Stimulated activated CD8-positive, alpha-beta memory T cell treated with anti-CD3 and anti-CD28 coated beads, Interleukin-7, amount 100 ng/mL, for 24 hours (primary cell): Measurements from ENCODE around the gene PLAGL1.

Source experiments
- DNase-seq: peaks from one replicate; pipeline ENCODE4 v3.0.0-alpha.2; 2020; ENCODE audit warnings: low read depth

PLAGL1 gene

DNA sequence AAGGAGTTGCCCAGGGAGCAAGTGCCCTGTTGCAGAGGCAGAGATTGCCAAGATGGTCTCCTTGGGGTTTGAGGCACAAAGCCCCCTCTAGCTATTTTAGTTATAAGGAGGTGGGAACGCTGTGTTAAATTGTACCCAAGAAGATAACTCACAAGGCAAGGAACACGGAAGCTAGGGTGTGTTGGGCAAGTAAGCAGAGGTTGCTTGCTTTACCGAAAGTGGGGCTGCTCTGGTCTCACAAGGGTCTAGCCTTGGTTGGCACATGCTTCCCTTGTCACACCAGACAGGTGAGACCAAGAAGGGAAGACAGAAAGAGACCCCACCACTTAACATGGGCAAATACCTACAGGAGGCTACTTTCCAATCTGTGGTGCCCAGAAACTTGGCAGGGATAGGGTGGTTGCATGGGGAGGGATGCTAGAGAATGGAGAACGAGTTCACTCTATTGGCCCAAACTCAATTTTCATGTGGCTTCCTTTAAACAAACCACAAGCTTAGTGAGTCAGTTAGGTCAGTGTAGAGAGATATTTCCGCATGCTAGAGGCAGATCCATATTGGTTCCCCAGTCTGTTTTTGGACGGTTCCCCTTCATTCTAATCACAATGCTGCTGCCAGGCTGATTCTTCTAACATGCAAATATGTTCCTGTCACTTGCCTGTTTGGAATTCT lies 42.4 kb downstream of the PLAGL1 start:
- no peak for DNase-seq

- no peak for DNase-seq
Observed at GRCh38 chr6:143964674-143965081, 43.4 kb downstream of the PLAGL1 start.

GRCh38 chr6:143963158-143963919 lies 44.7 kb downstream of the PLAGL1 start:
- DNase-seq, result no peak

GRCh38 chr6:143961886-143962878 lies 45.9 kb downstream of the PLAGL1 start:
- DNase-seq, result no peak

GRCh38 chr6:143961066-143961465 lies 47.0 kb downstream of the PLAGL1 start:
- no peak for DNase-seq

GRCh38 chr6:143959927-143960326 lies 48.1 kb downstream of the PLAGL1 start:
- no peak for DNase-seq

DNA sequence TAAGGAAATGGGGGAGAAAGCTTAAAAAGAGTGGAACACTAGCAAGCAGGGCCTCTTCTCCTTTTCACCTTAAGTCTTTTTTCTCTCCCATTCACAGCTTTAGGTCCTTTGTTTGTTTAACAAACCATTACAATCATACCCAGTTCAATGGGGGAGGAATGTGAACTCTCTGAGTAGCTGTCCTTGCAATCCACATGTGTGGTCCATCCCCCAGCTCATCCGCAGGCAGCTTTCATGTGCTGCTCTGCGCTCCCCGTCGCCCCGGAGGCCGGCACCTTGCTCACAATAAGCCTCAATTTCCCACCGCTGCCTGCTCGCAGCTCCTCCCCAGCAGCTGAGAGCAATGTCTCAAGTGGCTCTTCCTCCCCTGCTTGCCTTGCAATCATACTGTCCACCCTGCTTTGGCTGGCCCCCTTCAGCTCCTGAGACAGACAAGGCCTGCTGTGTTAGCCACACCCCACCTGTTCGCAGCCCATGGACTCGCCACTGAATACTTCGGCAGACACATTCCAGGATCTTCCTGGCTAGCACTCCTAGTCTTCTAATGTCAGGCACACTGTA lies 49.1 kb downstream of the PLAGL1 start:
- DNase-seq, result no peak

GRCh38 chr6:143957679-143958274 lies 50.3 kb downstream of the PLAGL1 start:
- DNase-seq, result no peak

DNA sequence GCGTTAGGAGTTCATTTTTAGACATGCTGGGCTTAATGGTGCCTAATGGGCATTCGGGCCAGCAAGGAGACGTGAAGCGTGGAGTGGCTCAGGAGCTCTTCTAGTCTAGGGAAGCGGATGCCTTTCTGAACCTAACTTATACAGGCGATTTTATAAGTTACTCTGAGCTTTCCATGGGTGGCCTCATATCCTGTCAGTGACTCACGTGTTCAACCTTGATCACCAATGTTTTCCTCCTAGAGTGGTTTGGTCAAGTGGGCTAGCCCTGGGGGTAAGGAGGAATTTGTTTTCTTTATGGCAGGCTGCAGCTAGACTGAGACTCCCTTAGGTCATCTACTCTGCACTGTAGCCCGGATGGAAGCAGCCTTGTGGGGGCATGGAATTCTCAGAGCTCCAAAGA lies 52.1 kb downstream of the PLAGL1 start:
- DNase-seq, result no peak

DNA sequence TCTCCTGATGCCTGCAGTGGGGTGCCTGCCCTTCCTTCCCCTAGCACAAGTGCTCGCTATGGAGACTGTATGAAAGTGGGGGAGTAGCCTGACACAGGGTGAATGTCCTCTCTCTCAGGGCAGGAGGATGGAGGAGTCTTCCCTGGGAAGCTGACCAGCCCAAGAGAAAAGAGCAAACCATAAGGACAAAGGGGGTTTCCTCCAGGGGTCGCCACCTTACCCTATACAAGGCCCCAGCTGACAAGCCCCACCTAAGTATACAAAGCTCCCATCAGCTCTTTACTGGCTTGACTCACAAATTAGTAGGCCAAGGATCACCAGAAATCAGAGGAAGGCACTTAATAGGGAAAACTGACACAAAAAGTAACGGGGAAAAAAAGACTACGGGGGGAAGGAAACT lies 54.1 kb downstream of the PLAGL1 start:
- no peak for DNase-seq

DNA sequence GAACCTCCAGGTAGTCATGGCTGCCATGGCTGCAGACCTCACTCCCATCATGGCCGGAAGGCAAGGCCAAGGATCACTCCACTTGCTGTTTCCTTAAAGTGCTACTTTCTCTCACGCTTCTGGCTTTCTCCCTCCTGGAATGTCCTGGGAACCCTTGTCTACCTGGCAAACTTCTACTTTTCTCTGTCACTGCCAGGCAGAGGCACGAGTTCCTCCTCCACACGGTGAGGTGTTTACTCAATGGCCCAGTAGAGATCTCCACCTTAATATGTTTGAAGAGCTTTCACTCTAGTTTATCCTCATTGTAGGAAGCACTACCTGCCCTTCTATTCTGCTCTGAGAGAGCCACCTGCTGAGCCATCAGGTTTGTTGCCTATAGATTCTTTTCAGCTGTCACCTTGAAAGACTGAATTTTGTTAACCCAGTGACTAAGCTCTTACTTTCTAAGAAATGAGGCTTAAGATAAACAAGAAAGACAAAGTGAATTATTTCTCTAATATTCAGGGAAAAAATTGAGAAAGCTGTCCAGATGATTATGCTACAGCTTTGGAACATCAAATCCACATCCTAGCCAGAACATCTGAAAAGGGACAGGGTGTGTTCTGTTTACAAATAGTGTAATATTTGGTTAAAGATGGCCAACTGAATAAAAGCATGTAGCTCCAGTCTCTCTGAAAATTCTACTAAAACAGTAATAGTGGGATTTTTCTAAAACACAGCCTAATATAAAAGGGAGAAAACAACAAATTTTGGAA lies 54.9 kb downstream of the PLAGL1 start:
- DNase-seq, result no peak

GRCh38 chr6:143952060-143952778 lies 55.8 kb downstream of the PLAGL1 start:
- DNase-seq, result no peak

DNA sequence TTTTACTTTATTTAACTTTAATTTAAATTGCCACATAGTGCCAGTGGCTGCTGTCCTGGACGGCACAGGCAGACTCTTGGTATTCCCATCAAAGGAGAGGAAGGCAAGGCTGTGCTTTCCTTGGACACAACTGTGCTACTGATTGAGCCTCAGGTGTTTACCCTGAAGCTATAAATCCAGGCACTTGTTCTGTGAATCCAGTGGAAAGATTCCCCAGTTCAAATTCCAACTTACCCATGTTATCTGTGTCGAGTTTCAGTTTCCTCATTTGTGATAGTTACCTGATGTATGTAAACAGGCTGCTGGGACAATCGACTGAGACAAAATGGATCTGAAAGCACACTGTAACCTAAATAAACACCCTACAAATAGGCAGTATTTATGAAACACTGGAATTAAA lies 57.2 kb downstream of the PLAGL1 start:
- no peak for DNase-seq

DNA sequence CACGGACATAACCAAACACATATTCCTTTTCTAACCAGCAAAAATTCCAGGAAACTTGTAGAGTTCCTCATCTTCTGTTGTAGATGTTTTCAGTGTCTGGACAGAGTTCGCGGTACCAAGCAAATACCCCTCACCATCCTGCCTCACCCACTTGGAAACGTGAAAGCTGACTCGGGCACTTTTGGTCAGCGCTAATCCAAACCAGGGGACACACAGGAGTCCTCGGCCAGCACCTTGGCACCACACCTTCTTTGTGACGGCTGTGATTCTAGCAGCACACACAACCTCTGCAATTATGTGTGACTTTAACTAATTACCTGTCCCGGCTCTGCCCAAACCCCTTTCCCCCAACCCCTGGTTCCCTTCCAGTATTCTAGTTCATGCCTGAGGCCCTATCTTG lies 58.1 kb downstream of the PLAGL1 start:
- no peak for DNase-seq

- DNase-seq, result no peak
Observed at GRCh38 chr6:143949535-143949934, 58.5 kb downstream of the PLAGL1 start.

DNA sequence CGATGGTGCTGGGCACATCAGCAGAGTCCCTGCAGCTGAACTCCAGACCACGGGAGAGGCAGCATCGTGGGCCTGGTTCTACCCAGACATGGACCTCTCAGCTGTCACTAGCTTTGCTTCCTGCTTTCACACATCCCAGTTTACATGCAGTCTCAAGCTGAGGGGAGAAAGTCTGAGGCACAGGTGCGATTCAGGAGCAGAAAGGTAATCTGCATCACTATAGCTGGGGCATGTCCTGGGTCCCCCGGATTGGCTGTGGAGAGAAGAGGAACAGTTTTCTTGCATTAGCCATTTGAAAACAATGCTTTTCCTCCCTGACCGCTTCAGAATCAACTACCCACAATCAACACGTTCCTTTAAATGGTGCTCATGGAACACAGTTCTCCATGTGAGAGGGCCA lies 59.9 kb downstream of the PLAGL1 start:
- no peak for DNase-seq

GRCh38 chr6:143941852-143942627 lies 66.0 kb downstream of the PLAGL1 start:
- DNase-seq, result peak; percentile 44

- peak; percentile 2 for DNase-seq
Observed at GRCh38 chr6:143940011-143940597, 68.0 kb downstream of the PLAGL1 start.

DNA sequence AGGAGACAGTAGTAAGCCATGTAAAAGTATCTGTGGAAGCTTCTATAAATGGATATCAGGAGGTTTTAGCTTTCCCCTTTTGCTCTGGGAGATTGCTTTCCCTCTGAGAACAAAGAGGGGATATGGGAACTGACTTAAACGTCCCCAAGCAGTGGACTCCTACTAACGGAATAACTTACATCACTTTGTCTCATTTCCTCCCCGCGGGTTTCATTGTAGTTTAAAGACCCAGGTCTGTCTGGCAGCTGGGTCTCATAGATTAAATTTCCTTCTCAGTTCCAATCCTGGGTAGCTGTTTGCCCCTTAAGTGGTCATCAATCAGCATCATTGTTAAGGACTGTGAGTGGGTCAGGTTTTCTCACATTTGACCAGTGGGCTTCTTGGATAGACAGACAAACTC lies 68.7 kb downstream of the PLAGL1 start:
- DNase-seq, result no peak
